CD4-positive, alpha-beta memory T cell (primary cell): Measurements from ENCODE around the gene HSD3B7. TPM values are rescaled to one million over a fixed set of nuclear protein-coding genes. Genes with fewer than 3 reads are reported as not detected.

Experiments
- CTCF ChIA-PET: fragments of 350-600 bp; sonication (Branson Sonifier 250); formaldehyde crosslinking; loops from one replicate; lab custom pipeline; 2021; ENCODE audit warnings: inconsistent platforms; ENCODE audit not compliant: partially characterized antibody; lab: Charles Lee
- POLR2A ChIA-PET: fragments of 350-600 bp; sonication (Branson Sonifier 250); formaldehyde crosslinking; loops from one replicate; lab custom pipeline; 2021; ENCODE audit not compliant: partially characterized antibody; lab: Charles Lee
- DNase-seq, 5 donors: peaks; one replicate each; pipeline versions ENCODE4 v3.0.0 to v3.0.0-alpha.2; 2020 to 2022; ENCODE audit warnings: mixed read lengths in 1 of 5
- H3K27ac ChIP-seq: one replicate; pipeline ENCODE4 v1.7.0; 2013; ENCODE audit warnings: low read depth, low read length
- H3K27me3 ChIP-seq: 2 replicates; pipeline ENCODE4 v1.7.0; 2013; ENCODE audit warnings: mild to moderate bottlenecking, low read length, moderate library complexity; ENCODE audit not compliant: insufficient read depth
- H3K36me3 ChIP-seq: 2 replicates; pipeline ENCODE4 v1.7.0; 2013; ENCODE audit warnings: mild to moderate bottlenecking, low read length, moderate library complexity; ENCODE audit not compliant: insufficient read depth
- H3K4me1 ChIP-seq: 2 replicates; pipeline ENCODE4 v1.7.0; 2013; ENCODE audit warnings: mild to moderate bottlenecking, low read length, moderate library complexity; ENCODE audit not compliant: insufficient read depth
- H3K4me3 ChIP-seq, 2 donors: one replicate each; pipeline ENCODE4 v1.7.0; 2013; ENCODE audit warnings: low read length in 2 of 2, mild to moderate bottlenecking in 1 of 2
- H3K9me3 ChIP-seq, 2 donors: one replicate each; pipeline ENCODE4 v1.7.0; 2013; ENCODE audit warnings: low read length in 2 of 2, control low read depth in 1 of 2; ENCODE audit not compliant: control insufficient read depth in 1 of 2
- H3K27ac Mint-ChIP-seq, 7 donors: one replicate each; pipeline ENCODE4 v1.8.0; 2020 to 2021; ENCODE audit warnings: mixed read lengths in 7 of 7, mild to moderate bottlenecking in 6 of 7, inconsistent platforms in 3 of 7, moderate library complexity in 3 of 7
- H3K27me3 Mint-ChIP-seq, 2 donors: one replicate each; pipeline ENCODE4 v1.8.0; 2020 to 2021; ENCODE audit warnings: mixed read lengths in 2 of 2
- H3K36me3 Mint-ChIP-seq, 2 donors: one replicate each; pipeline ENCODE4 v1.8.0; 2020 to 2021; ENCODE audit warnings: mixed read lengths in 2 of 2, inconsistent platforms in 1 of 2, mild to moderate bottlenecking in 1 of 2
- H3K4me1 Mint-ChIP-seq, 4 donors: one replicate each; pipeline ENCODE4 v1.8.0; 2020 to 2021; ENCODE audit warnings: mixed read lengths in 4 of 4, mild to moderate bottlenecking in 1 of 4
- H3K4me3 Mint-ChIP-seq, 8 donors: one replicate each; pipeline ENCODE4 v1.8.0; 2020 to 2021; ENCODE audit warnings: mixed read lengths in 8 of 8, mild to moderate bottlenecking in 7 of 8, moderate library complexity in 6 of 8, inconsistent platforms in 3 of 8
- H3K9me3 Mint-ChIP-seq, 8 donors: one replicate each; pipeline ENCODE4 v1.8.0; 2020 to 2021; ENCODE audit warnings: mixed read lengths in 8 of 8, mild to moderate bottlenecking in 5 of 8, inconsistent platforms in 3 of 8, moderate library complexity in 1 of 8
- intact Hi-C: fragments of 100-400 bp; cut with micrococcal nuclease; formaldehyde crosslinking; loops from one replicate; pipeline ENCODE4 v1.15.1; 2023
- polyA plus RNA-seq, 2 donors: library from polyadenylated mRNA; unstranded; fragments of 300-500 nt; fragmentation: Illumina TruSeq; gene quantifications; one replicate each; pipeline ENCODE4 v1.2.3, GENCODE V29; 2021
- total RNA-seq, 2 experiments: library from RNA; stranded (reverse); gene quantifications; one replicate each; pipeline ENCODE4 v1.2.3, GENCODE V29; 2021

Gene HSD3B7
- total and polyA plus RNA-seq, 4 experiments from 2014 or later = 0.08 to 4.3 (median 2.4) TPM

DNA sequence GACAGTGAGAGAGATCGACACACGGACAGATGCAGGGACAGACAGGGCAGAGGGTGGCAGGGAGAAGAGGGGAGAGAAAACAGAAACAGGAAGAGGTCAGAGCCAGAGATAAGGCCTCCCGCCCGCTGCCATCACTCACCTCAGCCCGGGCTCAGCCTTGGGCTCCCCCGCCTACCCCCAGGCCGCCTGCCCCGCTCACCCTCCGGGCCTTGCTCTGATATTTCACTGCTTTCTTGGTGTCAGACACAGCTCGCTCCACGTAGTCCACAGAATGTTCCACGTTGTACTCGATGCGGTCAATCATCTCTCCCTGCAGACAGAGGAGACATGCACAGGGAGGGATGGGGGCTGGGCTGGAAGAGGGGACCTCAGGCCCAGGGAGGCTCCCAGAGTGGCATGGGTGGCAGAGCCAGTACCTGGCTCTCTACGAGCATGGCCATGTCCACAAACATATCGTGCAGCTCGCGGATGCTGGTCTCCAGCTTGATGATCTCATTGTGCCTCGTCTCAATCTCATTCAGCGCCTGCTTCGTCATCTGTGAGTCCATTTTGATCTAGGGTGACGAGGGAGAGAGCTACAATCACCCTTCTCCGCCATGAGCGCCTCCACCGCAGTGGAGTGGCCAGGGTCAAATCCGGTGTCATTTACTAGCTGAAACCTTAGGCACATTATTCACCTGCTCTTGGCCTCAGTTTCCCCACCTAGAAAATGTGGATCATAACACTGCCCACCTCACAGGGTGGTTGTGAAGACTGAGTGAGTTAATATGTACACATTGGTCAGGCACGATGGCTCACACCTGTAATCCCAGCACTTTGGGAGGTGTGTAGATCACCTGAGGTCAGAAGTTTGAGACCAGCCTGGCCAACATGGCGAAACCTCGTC lies 8.2 kb downstream of the HSD3B7 start:
- Mint-ChIP-seq H3K4me1 (peaks cover 2 to 6% (median 4%) of the 10 kb centered on the region in 4 donors), H3K36me3 (no peaks in the 10 kb centered on the region), H3K4me3 (no peak overlapping the region), H3K27ac (no peak overlapping the region), H3K9me3 (no peaks in the 10 kb centered on the region), H3K27me3 (no peaks in the 10 kb centered on the region)
- POLR2A ChIA-PET = no interaction called here
- no peaks in the 10 kb centered on the region for H3K36me3 ChIP-seq
- intact Hi-C loops = no loop called here
- H3K4me3 ChIP-seq = no peak overlapping the region
- peaks cover 11% of the 10 kb centered on the region for H3K4me1 ChIP-seq
- CTCF ChIA-PET = interaction anchor here (0.9 to 1.2 kb wide), 3 partner anchors 8 to 51 kb away, joined by 3 to 4 read pairs (median 3); partner anchors contain the start of gene HSD3B7
- no peaks in the 10 kb centered on the region for H3K9me3 ChIP-seq
- no peak overlapping the region for H3K27ac ChIP-seq
- no peaks in the 10 kb centered on the region for H3K27me3 ChIP-seq
- DNase-seq = no peak

DNA sequence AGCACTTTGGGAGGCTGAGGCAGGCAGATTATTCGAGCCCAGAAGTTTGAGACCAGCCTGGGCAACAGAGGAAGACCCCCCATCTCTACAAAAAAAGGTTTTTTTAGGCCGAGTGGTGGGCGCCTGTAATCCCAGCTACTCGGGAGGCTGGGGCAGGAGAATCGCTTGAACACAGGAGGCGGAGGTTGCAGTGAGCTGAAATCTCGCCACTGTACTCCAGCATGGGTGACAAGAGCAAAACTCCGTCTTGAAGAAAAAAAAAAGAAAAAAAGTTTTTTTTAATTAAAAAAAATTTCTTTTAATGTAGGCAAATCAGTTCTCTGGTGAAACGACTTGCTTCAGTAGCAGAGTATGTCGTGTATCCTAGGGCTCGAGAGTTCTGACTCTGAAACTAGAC lies 10.9 kb downstream of the HSD3B7 start:
- Histone ChIP-seq H3K9me3 (no peaks in the 10 kb centered on the region), H3K27ac (no peak overlapping the region), H3K4me3 (no peak overlapping the region), H3K4me1 (peaks cover 11% of the 10 kb centered on the region), H3K27me3 (no peaks in the 10 kb centered on the region), H3K36me3 (no peaks in the 10 kb centered on the region)
- peak overlapping the region in 7 of 8 donors; percentile 11 to 81 (median 49) for H3K4me3 Mint-ChIP-seq
- H3K9me3 Mint-ChIP-seq = no peaks in the 10 kb centered on the region
- CTCF ChIA-PET = interaction anchor here (1.3 to 1.8 kb wide), 2 partner anchors 10 to 146 kb away, joined by 3 to 4 read pairs; no protein-coding TSS in a partner anchor
- POLR2A ChIA-PET = interaction anchor here (1.3 to 1.5 kb wide), 2 partner anchors 10 to 146 kb away, joined by 4 to 5 read pairs; no protein-coding TSS in a partner anchor
- no peaks in the 10 kb centered on the region for H3K27me3 Mint-ChIP-seq
- H3K27ac Mint-ChIP-seq = peak overlapping the region in 2 of 7 donors; percentile 50 to 80
- intact Hi-C loops = loop anchor here (5.0 kb wide), 1 partner anchor 39 kb away; the partner anchor contains the start of gene SETD1A
- H3K4me1 Mint-ChIP-seq = peaks cover 2 to 6% (median 4%) of the 10 kb centered on the region in 4 donors
- no peaks in the 10 kb centered on the region for H3K36me3 Mint-ChIP-seq
- no peak for DNase-seq

DNA sequence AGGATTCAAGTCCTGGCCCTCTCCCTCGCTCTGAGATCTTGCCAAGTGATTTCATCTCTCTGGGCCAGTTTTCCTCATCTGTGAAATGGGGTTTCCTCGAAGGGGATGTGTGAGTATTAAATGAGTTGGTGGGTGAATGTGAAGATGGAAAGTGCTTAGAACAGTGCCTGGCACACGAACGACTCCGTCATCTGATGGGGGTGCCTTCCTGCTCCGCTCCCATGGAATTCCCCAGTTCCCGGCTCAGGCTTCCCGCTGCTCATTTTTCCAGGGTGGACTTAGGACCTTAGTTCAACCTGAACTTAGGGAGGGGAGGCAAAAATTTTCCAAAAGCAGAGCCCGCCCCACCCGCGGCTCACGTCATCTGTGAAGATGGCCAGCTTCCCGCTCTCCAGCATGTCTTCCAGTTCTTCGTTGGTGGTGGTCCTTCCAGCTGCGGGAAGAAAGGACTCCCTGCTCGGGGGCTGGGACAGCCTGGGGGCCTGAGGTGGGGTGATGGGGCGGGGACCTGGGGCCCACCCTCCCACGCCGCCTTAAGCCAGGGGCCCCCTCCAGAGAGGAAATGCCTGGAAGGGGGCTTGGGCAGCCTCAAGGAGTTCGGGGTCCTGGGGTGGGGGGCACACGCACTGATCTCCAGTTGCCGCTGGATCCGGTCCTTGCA lies 11.4 kb downstream of the HSD3B7 start:
- peak overlapping the region; percentile 47 for H3K27ac ChIP-seq
- H3K4me3 ChIP-seq = peak overlapping the region; percentile 60 to 69
- Mint-ChIP-seq H3K4me1 (peaks cover 2 to 6% (median 4%) of the 10 kb centered on the region in 4 donors), H3K9me3 (no peaks in the 10 kb centered on the region), H3K27me3 (no peaks in the 10 kb centered on the region), H3K27ac (peak overlapping the region in 5 of 7 donors; percentile 54 to 89 (median 86)), H3K36me3 (no peaks in the 10 kb centered on the region), H3K4me3 (peak overlapping the region; percentile 61 to 86 (median 82))
- intact Hi-C loops = loop anchor here (5.0 kb wide), 1 partner anchor 39 kb away; the partner anchor contains the start of gene SETD1A
- H3K27me3 ChIP-seq = no peaks in the 10 kb centered on the region
- no peaks in the 10 kb centered on the region for H3K9me3 ChIP-seq
- H3K4me1 ChIP-seq = peaks cover 11% of the 10 kb centered on the region
- no peak for DNase-seq
- POLR2A ChIA-PET = interaction anchor here (1.0 to 1.5 kb wide), 3 partner anchors 10 to 146 kb away, joined by 4 to 5 read pairs (median 5); partner anchors contain the start of genes ZNF646 and ZNF668
- CTCF ChIA-PET = interaction anchor here (1.1 to 1.8 kb wide), 2 partner anchors 146 kb away, joined by 3 to 4 read pairs; no protein-coding TSS in a partner anchor
- no peaks in the 10 kb centered on the region for H3K36me3 ChIP-seq

DNA sequence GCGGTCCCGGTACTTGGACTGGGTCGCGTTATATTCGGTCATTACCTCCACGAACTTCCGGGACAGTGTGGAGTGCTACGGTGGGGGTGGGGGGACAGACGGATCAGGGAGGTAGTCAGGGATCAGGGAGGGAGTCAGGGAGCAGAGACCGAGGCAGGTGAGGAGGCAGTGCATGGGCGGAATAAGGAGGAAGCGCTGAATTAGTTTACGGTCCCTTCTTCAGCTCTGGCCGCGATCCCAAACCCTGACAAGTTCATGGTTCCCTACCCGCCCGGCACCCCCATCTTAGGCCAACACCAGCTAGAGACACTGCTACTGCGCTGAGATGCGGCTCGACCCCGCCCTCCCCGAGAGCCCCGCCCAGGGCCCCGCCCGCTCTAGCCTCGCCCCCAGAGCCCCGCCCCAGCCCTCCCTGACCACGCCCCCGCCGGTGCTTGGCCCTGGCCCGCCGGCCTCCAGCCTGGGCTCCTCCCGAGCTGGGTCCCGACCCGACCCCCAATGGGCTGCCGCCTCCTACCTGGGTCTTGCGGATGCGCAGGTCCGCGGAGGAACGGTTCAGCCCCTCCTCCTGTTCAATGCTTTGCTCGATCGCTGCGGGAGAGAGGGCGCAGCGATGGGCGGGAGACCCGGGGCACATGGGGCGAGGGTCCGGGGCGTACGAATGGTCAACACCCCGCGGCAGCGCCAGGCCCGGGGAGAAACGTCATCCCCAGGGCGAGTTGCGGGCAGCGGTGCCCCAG lies 12.1 kb downstream of the HSD3B7 start:
- no peaks in the 10 kb centered on the region for H3K9me3 Mint-ChIP-seq
- no peaks in the 10 kb centered on the region for H3K27me3 Mint-ChIP-seq
- ChIA-PET POLR2A (interaction anchor here (0.7 to 1.5 kb wide), 4 partner anchors 11 to 145 kb away, joined by 3 to 5 read pairs (median 4); partner anchors contain the start of genes ZNF646 and ZNF668), CTCF (interaction anchor here (1.1 kb wide), 1 partner anchor 145 kb away, joined by 3 read pairs; no protein-coding TSS in a partner anchor)
- H3K27ac ChIP-seq = peak overlapping the region; percentile 47
- intact Hi-C loops = loop anchor here (1.0 to 5.0 kb wide), 5 partner anchors 36 to 145 kb away; partner anchors contain the start of genes KAT8, SETD1A, STX4 and ZNF646
- H3K4me1 Mint-ChIP-seq = peaks cover 2 to 6% (median 4%) of the 10 kb centered on the region in 4 donors
- H3K36me3 Mint-ChIP-seq = no peaks in the 10 kb centered on the region
- H3K27ac Mint-ChIP-seq = peak overlapping the region in 6 of 7 donors; percentile 54 to 89 (median 85)
- H3K4me3 Mint-ChIP-seq = peak overlapping the region; percentile 67 to 86 (median 82)
- DNase-seq = peak; percentile 59 to 82 (median 66)
- no peaks in the 10 kb centered on the region for H3K9me3 ChIP-seq
- H3K4me1 ChIP-seq = peaks cover 11% of the 10 kb centered on the region
- H3K27me3 ChIP-seq = no peaks in the 10 kb centered on the region
- no peaks in the 10 kb centered on the region for H3K36me3 ChIP-seq
- H3K4me3 ChIP-seq = peak overlapping the region; percentile 60 to 69

DNA sequence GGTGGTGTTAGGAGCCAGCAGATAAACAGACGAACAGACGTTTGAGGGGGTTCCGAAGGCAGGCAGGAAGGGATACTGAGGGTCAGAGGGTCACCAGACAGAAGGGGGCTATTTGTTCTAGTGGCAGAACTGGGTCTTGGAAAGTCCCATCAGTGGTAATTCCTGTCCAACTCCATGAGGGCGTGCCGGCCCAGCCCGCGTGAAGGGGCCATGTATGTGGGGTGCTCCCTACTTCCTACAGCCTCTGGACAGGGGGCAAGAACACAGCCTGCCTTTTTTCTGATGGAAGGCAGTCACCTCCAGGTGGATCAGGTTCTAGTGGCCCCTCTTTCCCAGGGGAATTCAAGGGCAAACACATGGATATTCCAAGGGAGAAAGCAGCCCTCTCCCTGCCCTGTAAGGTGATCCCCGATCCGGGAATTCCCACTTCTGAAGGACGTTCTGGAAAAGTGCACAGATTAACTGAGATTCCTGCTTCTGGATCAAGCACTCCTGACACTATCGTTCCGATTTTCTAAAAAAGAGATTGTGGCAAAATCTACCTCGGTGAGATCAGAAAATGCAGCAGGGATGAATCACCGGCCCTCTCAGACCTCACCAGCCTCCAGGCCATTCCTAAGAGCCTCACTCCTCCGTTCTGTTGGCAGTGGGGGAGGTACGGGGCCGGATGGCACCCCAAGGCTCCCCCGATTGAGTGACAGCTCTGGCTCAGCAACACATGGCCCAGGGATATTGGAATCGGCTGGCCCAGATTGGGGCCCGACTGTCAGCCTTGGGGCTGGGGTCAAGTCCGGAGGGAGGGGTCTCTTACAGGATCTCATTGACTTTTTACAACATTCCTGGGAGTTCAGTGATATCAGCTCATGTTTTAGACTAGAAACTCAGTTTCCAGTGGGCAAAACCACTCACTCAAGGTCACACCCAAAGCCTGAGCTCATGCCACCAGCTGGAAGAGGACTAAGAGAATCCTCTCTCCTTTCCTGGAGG lies 13.0 kb downstream of the HSD3B7 start:
- Mint-ChIP-seq H3K36me3 (no peaks in the 10 kb centered on the region), H3K27me3 (no peaks in the 10 kb centered on the region), H3K4me3 (peak overlapping the region; percentile 46 to 86 (median 74)), H3K4me1 (peaks cover 2 to 6% (median 4%) of the 10 kb centered on the region in 4 donors), H3K9me3 (no peaks in the 10 kb centered on the region), H3K27ac (peak overlapping the region in 3 of 7 donors; percentile 18 to 54 (median 22))
- ChIA-PET POLR2A (interaction anchor here (0.7 to 1.5 kb wide), 4 partner anchors 37 to 144 kb away, joined by 3 to 5 read pairs (median 4); partner anchors contain the start of genes ZNF646 and ZNF668), CTCF (interaction anchor here (1.1 to 1.9 kb wide), 2 partner anchors 14 to 144 kb away, joined by 3 to 9 read pairs; no protein-coding TSS in a partner anchor)
- DNase-seq = no peak
- Histone ChIP-seq H3K4me3 (peak overlapping the region; percentile 6 to 60), H3K9me3 (no peaks in the 10 kb centered on the region), H3K27me3 (no peaks in the 10 kb centered on the region), H3K27ac (no peak overlapping the region), H3K4me1 (peaks cover 11% of the 10 kb centered on the region), H3K36me3 (no peaks in the 10 kb centered on the region)
- intact Hi-C loops = loop anchor here (1.0 to 5.0 kb wide), 5 partner anchors 35 to 144 kb away; partner anchors contain the start of genes KAT8, SETD1A, STX4 and ZNF646
